ENCODE results near the gene MAMDC2. TPM values are rescaled to one million over a fixed set of nuclear protein-coding genes. Genes with fewer than 3 reads are reported as not detected.

The MAMDC2 gene
- total RNA-seq, 4 donors from 2014 or later = 8.9 to 24.7 (median 17.4) TPM

GRCh38 chr9:70113403-70114022 is 69.9 kb downstream of the MAMDC2 start:
- TF ChIP-seq, protein P1, sequence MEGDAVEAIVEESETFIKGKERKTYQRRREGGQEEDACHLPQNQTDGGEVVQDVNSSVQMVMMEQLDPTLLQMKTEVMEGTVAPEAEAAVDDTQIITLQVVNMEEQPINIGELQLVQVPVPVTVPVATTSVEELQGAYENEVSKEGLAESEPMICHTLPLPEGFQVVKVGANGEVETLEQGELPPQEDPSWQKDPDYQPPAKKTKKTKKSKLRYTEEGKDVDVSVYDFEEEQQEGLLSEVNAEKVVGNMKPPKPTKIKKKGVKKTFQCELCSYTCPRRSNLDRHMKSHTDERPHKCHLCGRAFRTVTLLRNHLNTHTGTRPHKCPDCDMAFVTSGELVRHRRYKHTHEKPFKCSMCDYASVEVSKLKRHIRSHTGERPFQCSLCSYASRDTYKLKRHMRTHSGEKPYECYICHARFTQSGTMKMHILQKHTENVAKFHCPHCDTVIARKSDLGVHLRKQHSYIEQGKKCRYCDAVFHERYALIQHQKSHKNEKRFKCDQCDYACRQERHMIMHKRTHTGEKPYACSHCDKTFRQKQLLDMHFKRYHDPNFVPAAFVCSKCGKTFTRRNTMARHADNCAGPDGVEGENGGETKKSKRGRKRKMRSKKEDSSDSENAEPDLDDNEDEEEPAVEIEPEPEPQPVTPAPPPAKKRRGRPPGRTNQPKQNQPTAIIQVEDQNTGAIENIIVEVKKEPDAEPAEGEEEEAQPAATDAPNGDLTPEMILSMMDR (IDR thresholded peaks at IDR 0.05) = peak in 5 of 6 experiments; percentile 23 to 56 (median 50)
- TF ChIP-seq POLR2A (IDR thresholded peaks at IDR 0.05) = no peak
- peaks cover 0 to 5% (median 0%) of the 10 kb centered on the region in 4 donors for H3K4me1 ChIP-seq
- no peak overlapping the region for H3K4me3 ChIP-seq
- no peaks in the 10 kb centered on the region for H3K9me3 ChIP-seq
- no peaks in the 10 kb centered on the region for H3K36me3 ChIP-seq
- no peak overlapping the region for H3K27ac ChIP-seq
- DNase-seq = peak in 2 of 3 donors; percentile 16 to 60
- no peaks in the 10 kb centered on the region for H3K27me3 ChIP-seq

DNA sequence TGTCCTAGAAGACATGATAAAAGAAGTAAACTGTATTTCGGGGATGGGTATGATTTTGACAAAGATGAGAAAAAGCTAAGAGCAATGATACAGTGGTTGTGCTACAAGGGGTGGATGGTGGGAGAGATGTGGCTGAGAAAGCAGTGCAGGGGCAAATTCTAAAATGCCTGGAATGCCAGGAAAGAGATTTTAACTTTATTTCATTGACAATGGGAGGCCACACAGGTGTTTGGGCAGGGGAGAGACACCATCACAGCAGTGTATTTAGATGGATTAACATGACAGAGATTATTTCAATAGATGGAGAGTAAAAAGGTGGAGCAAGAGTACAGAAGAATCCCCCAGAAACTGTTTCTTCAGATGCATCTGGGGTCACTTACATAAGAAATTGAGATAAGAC is 71.2 kb downstream of the MAMDC2 start:
- H3K4me3 ChIP-seq = no peak overlapping the region
- H3K9me3 ChIP-seq = no peaks in the 10 kb centered on the region
- peaks cover 0 to 6% (median 0%) of the 10 kb centered on the region in 3 donors for H3K36me3 ChIP-seq
- DNase-seq = no peak
- no peak overlapping the region for H3K27ac ChIP-seq
- H3K27me3 ChIP-seq = no peaks in the 10 kb centered on the region
- peaks cover 0 to 5% (median 0%) of the 10 kb centered on the region in 4 donors for H3K4me1 ChIP-seq
- no peak for TF ChIP-seq POLR2A (IDR thresholded peaks at IDR 0.05)
- TF ChIP-seq, protein P1 (IDR thresholded peaks at IDR 0.05) = no peak

DNA sequence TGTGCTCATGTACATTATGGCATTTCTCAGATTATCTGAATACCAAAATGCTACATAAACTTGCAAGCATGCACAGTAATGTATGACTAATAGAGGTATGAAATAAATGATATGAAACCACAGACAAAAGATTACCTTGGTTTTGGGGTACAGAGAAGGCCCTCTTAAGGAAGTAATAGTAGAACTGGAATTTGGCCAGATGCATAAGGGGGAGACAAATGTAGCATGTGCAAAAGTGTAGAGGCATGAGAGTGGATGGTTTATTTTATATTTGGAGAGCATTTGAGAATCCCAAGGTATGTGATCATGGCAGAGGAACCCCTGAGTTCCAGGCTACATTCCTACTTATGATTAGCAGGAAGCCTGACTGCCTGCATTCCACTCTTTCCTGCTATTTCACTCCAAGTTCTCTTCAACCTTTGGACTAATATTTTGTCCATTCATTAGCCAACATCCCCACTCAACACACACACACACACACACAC is 74.2 kb downstream of the MAMDC2 start:
- Histone ChIP-seq H3K27ac (no peak overlapping the region), H3K4me1 (no peaks in the 10 kb centered on the region), H3K27me3 (no peaks in the 10 kb centered on the region), H3K4me3 (no peak overlapping the region), H3K9me3 (no peaks in the 10 kb centered on the region), H3K36me3 (peaks cover 0 to 6% (median 0%) of the 10 kb centered on the region in 3 donors)
- no peak for DNase-seq
- TF ChIP-seq POLR2A (IDR thresholded peaks at IDR 0.05) = no peak
- TF ChIP-seq, protein P1 (IDR thresholded peaks at IDR 0.05) = no peak

DNA sequence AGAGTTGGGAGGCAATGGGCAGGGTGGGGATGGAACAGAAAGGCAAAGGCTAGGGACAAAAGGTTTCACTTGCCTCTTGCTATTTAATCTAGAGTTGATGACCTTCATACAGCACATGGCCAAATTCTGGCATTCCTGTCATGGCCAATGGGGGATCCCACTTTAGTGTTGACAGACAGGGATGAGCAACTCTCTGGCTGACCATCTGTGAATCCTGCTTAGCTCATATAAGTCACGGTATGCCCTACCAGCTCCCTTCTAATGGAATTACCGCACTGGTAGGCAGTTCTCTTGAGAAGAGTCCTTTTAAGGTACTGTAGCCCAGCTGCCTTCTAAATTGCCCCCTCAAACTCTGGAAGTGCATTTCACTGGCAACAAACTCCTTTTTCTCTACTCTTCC is 76.1 kb downstream of the MAMDC2 start:
- DNase-seq = no peak
- peaks cover 0 to 6% (median 0%) of the 10 kb centered on the region in 3 donors for H3K36me3 ChIP-seq
- H3K4me3 ChIP-seq = no peak overlapping the region
- H3K9me3 ChIP-seq = no peaks in the 10 kb centered on the region
- no peaks in the 10 kb centered on the region for H3K27me3 ChIP-seq
- no peak overlapping the region for H3K27ac ChIP-seq
- no peaks in the 10 kb centered on the region for H3K4me1 ChIP-seq
- TF ChIP-seq POLR2A (IDR thresholded peaks at IDR 0.05) = no peak
- TF ChIP-seq, protein P1 (IDR thresholded peaks at IDR 0.05) = no peak

- Histone ChIP-seq H3K4me1 (no peaks in the 10 kb centered on the region), H3K9me3 (no peaks in the 10 kb centered on the region), H3K27me3 (no peaks in the 10 kb centered on the region), H3K27ac (peak overlapping the region in 2 of 4 donors; percentile 9 to 30), H3K4me3 (no peak overlapping the region), H3K36me3 (peaks cover 0 to 6% (median 0%) of the 10 kb centered on the region in 3 donors)
- peak in 2 of 3 donors; percentile 46 to 57 for DNase-seq
- TF ChIP-seq, protein P1 (IDR thresholded peaks at IDR 0.05) = no peak
- TF ChIP-seq POLR2A (IDR thresholded peaks at IDR 0.05) = no peak
Observed at GRCh38 chr9:70120834-70121510, 77.3 kb downstream of the MAMDC2 start.

All from Peyer's patch (tissue), 4 donors.